Transverse colon (tissue), 4 donors: ENCODE measurements around the gene RACGAP1.

Source experiments
- EP300 ChIP-seq: sonication (generic); formaldehyde crosslinking; IDR thresholded peaks from one replicate; pipeline ENCODE4 v1.6.1; 2017; ENCODE audit warnings: antibody characterized with exemption, low read depth
- POLR2A ChIP-seq: fragments of 450-650 bp; IDR thresholded peaks from one replicate; pipeline ENCODE4 v1.6.1; 2016; ENCODE audit warnings: antibody characterized with exemption, mild to moderate bottlenecking, moderate library complexity
- POLR2AphosphoS5 ChIP-seq, 3 donors: sonication (generic); formaldehyde crosslinking; IDR thresholded peaks; one replicate each; pipeline ENCODE4 v1.6.1; 2016; ENCODE audit warnings: antibody characterized with exemption in 3 of 3
- TF ChIP-seq, protein P1 (sequence below), 5 experiments: fragments of 200-600 bp in 3 of 5; fragments of 450-650 bp in 2 of 5; sonication (generic) in 3 of 5; IDR thresholded peaks; 1 replicate in 2 of 5; 2 replicates in 3 of 5; pipeline ENCODE4 v1.5.1; 2016 to 2017; ENCODE audit warnings: antibody characterized with exemption in 5 of 5, inconsistent platforms in 3 of 5, mild to moderate bottlenecking in 2 of 5, moderate library complexity in 1 of 5

DNA sequence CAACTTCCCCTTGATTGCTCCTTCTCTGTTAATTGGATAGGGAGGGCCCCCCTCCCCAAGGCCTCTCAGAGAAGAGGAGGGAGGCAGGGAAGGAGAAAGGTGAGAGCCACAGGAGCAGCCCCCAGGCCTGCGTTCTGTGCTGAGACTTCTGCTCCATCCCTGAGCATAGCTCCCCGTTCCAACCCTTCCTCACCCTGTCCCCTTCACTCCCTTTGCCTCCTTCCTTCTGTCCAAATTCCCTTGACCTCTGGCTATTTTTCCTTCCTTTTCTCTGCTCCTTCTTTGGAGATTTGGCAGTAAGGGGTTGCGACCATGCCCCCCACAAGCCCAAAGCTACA is 31.3 kb upstream of the RACGAP1 start:
- no peak for TF ChIP-seq EP300
- TF ChIP-seq, protein P1, sequence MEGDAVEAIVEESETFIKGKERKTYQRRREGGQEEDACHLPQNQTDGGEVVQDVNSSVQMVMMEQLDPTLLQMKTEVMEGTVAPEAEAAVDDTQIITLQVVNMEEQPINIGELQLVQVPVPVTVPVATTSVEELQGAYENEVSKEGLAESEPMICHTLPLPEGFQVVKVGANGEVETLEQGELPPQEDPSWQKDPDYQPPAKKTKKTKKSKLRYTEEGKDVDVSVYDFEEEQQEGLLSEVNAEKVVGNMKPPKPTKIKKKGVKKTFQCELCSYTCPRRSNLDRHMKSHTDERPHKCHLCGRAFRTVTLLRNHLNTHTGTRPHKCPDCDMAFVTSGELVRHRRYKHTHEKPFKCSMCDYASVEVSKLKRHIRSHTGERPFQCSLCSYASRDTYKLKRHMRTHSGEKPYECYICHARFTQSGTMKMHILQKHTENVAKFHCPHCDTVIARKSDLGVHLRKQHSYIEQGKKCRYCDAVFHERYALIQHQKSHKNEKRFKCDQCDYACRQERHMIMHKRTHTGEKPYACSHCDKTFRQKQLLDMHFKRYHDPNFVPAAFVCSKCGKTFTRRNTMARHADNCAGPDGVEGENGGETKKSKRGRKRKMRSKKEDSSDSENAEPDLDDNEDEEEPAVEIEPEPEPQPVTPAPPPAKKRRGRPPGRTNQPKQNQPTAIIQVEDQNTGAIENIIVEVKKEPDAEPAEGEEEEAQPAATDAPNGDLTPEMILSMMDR (IDR thresholded peaks at IDR 0.05): no peak
- TF ChIP-seq POLR2A: no peak
- TF ChIP-seq POLR2AphosphoS5 (IDR thresholded peaks at IDR 0.05): no peak
